Thoracic aorta (tissue), 2 donors: ENCODE results near the gene CLSTN1. TPM values are rescaled to one million over a fixed set of nuclear protein-coding genes. Genes with fewer than 3 reads are reported as not detected.

ENCODE experiments used
- ATAC-seq: fragments of 150-250 bp; one replicate; pipeline ENCODE4 v1.8.0; 2017; ENCODE audit warnings: low read depth; ENCODE audit not compliant: insufficient number of reproducible peaks, low FRiP score
- DNase-seq: peaks from one replicate; pipeline ENCODE4 v3.0.0-alpha.2; 2020; ENCODE audit warnings: low spot score
- H3K27ac ChIP-seq, 2 donors: fragments of 200-600 bp; sonication (generic); 1 replicate in 1 of 2; 2 replicates in 1 of 2; pipeline ENCODE4 v1.5.1; 2016; ENCODE audit warnings: mild to moderate bottlenecking in 2 of 2, moderate library complexity in 2 of 2
- H3K27me3 ChIP-seq: fragments of 200-600 bp; sonication (generic); replicated peaks from 2 replicates; pipeline ENCODE4 v1.6.0; 2016; ENCODE audit warnings: mild to moderate bottlenecking; ENCODE audit not compliant: insufficient read depth
- H3K36me3 ChIP-seq: fragments of 200-600 bp; sonication (generic); one replicate; pipeline ENCODE4 v1.5.1; 2016
- H3K4me1 ChIP-seq, 2 donors: fragments of 200-600 bp; sonication (generic); 1 replicate in 1 of 2; 2 replicates in 1 of 2; pipeline versions ENCODE4 v1.5.1 to v1.6.0; 2016; ENCODE audit warnings: low read depth in 2 of 2, mild to moderate bottlenecking in 1 of 2; ENCODE audit not compliant: control insufficient read depth in 1 of 2
- H3K4me3 ChIP-seq: fragments of 200-600 bp; sonication (generic); 2 replicates; pipeline ENCODE4 v1.5.1; 2016; ENCODE audit warnings: mild to moderate bottlenecking
- H3K9me3 ChIP-seq: fragments of 200-600 bp; sonication (generic); 2 replicates; pipeline ENCODE4 v1.5.1; 2016
- CTCF ChIP-seq: fragments of 200-600 bp; sonication (generic); IDR thresholded peaks from one replicate; pipeline ENCODE4 v1.5.1; 2019; ENCODE audit warnings: antibody characterized with exemption
- total RNA-seq, 2 donors: library from RNA; depleted of rRNA; stranded (reverse); fragments of >200 nt; gene quantifications; one replicate each; pipeline versions ENCODE4 v1.1.0 to v1.2.3, GENCODE V29; 2016

The CLSTN1 gene
- total RNA-seq, 2 donors from 2014 or later: 78.6 to 81.9 TPM

- ATAC-seq (no peak), DNase-seq (no peak)
- Histone ChIP-seq H3K27ac (no peak overlapping the region), H3K4me3 (peak overlapping the region; percentile 20), H3K9me3 (no peaks in the 10 kb centered on the region), H3K27me3 (no peaks in the 10 kb centered on the region), H3K4me1 (peaks cover 0 to 12% of the 10 kb centered on the region in 2 donors), H3K36me3 (no peaks in the 10 kb centered on the region)
- TF ChIP-seq CTCF: no peak
Measured at GRCh38 chr1:9835758-9836631, 12.2 kb upstream of the CLSTN1 start.

- no peak for ATAC-seq
- H3K9me3 ChIP-seq: no peaks in the 10 kb centered on the region
- peaks cover 0 to 12% of the 10 kb centered on the region in 2 donors for H3K4me1 ChIP-seq
- no peak overlapping the region for H3K27ac ChIP-seq
- no peaks in the 10 kb centered on the region for H3K36me3 ChIP-seq
- TF ChIP-seq CTCF: no peak
- no peaks in the 10 kb centered on the region for H3K27me3 ChIP-seq
- peak overlapping the region; percentile 20 for H3K4me3 ChIP-seq
- no peak for DNase-seq
Measured at GRCh38 chr1:9835404-9835757, 11.6 kb upstream of the CLSTN1 start.

- TF ChIP-seq CTCF: no peak
- Histone ChIP-seq H3K27ac (no peak overlapping the region), H3K27me3 (no peaks in the 10 kb centered on the region), H3K4me3 (no peak overlapping the region), H3K4me1 (peaks cover 0 to 12% of the 10 kb centered on the region in 2 donors), H3K9me3 (no peaks in the 10 kb centered on the region), H3K36me3 (no peaks in the 10 kb centered on the region)
- DNase-seq: no peak
- ATAC-seq: no peak
Measured at GRCh38 chr1:9833632-9834031, 9.9 kb upstream of the CLSTN1 start.

GRCh38 chr1:9827558-9828185 is 3.9 kb upstream of the CLSTN1 start:
- Histone ChIP-seq H3K36me3 (no peaks in the 10 kb centered on the region), H3K27me3 (no peaks in the 10 kb centered on the region), H3K9me3 (no peaks in the 10 kb centered on the region), H3K4me3 (no peak overlapping the region), H3K4me1 (peaks cover 11 to 20% of the 10 kb centered on the region in 2 donors), H3K27ac (no peak overlapping the region)
- TF ChIP-seq CTCF: no peak
- ATAC-seq: no peak
- no peak for DNase-seq

GRCh38 chr1:9826616-9827015 is 2.9 kb upstream of the CLSTN1 start:
- no peaks in the 10 kb centered on the region for H3K9me3 ChIP-seq
- no peak overlapping the region for H3K27ac ChIP-seq
- no peak for TF ChIP-seq CTCF
- no peak for ATAC-seq
- H3K27me3 ChIP-seq: no peaks in the 10 kb centered on the region
- peaks cover 19 to 31% of the 10 kb centered on the region in 2 donors for H3K4me1 ChIP-seq
- no peaks in the 10 kb centered on the region for H3K36me3 ChIP-seq
- DNase-seq: no peak
- no peak overlapping the region for H3K4me3 ChIP-seq
